Uterus (tissue), 4 donors: ENCODE results near the gene ASTN2. TPM values are rescaled to one million over a fixed set of nuclear protein-coding genes. Genes with fewer than 3 reads are reported as not detected.

Source experiments
- DNase-seq, 2 donors: peaks; one replicate each; pipeline ENCODE4 v3.0.0-alpha.2; 2019 to 2020
- H3K27ac ChIP-seq, 2 donors: fragments of 200-600 bp; sonication (generic); 1 replicate in 1 of 2; 2 replicates in 1 of 2; pipeline ENCODE4 v1.5.1; 2016 to 2018
- H3K27me3 ChIP-seq, 2 donors: fragments of 200-600 bp; sonication (generic); one replicate each; pipeline ENCODE4 v1.5.1; 2018 to 2019; ENCODE audit warnings: control low read depth in 1 of 2
- H3K36me3 ChIP-seq, 2 donors: fragments of 200-600 bp; sonication (generic); one replicate each; pipeline ENCODE4 v1.5.1; 2019; ENCODE audit warnings: control low read depth in 1 of 2
- H3K4me1 ChIP-seq, 2 donors: fragments of 200-600 bp; sonication (generic); one replicate each; pipeline ENCODE4 v1.5.1; 2018 to 2019; ENCODE audit warnings: control low read depth in 1 of 2
- H3K4me3 ChIP-seq, 2 donors: fragments of 200-600 bp; sonication (generic); 1 replicate in 1 of 2; 2 replicates in 1 of 2; pipeline ENCODE4 v1.5.1; 2018 to 2019; ENCODE audit warnings: mild to moderate bottlenecking in 1 of 2
- H3K9me3 ChIP-seq, 2 donors: fragments of 200-600 bp; sonication (generic); one replicate each; pipeline ENCODE4 v1.5.1; 2019; ENCODE audit warnings: control low read depth in 1 of 2
- CTCF ChIP-seq, 4 experiments: fragments of 200-600 bp in 2 of 4; fragments of 450-650 bp in 2 of 4; sonication (generic) in 2 of 4; IDR thresholded peaks; one replicate each; pipeline ENCODE4 v1.5.1; 2016 to 2019; ENCODE audit warnings: antibody characterized with exemption in 4 of 4, mild to moderate bottlenecking in 2 of 4, moderate library complexity in 1 of 4
- POLR2A ChIP-seq, 2 donors: fragments of 450-650 bp; IDR thresholded peaks; one replicate each; pipeline ENCODE4 v1.6.1; 2016; ENCODE audit warnings: antibody characterized with exemption in 2 of 2, mild to moderate bottlenecking in 1 of 2, moderate library complexity in 1 of 2
- intact Hi-C: fragments of 100-400 bp; cut with DNase I; formaldehyde crosslinking; loops from one replicate; pipeline ENCODE4 v1.15.1; 2023; ENCODE audit warnings: low total_unique reads
- total RNA-seq, 4 donors: library from RNA; depleted of rRNA in 3 of 4; stranded (reverse); fragments of >200 nt in 3 of 4; gene quantifications; one replicate each; pipeline versions ENCODE4 v1.1.0 to v1.2.4, GENCODE V29; 2014 to 2023
- donor health status: DM: yes; HTN: yes; CAD: no.

Gene ASTN2
- total RNA-seq, 4 donors from 2014 or later = 1.8 to 8.6 (median 6.7) TPM

DNA sequence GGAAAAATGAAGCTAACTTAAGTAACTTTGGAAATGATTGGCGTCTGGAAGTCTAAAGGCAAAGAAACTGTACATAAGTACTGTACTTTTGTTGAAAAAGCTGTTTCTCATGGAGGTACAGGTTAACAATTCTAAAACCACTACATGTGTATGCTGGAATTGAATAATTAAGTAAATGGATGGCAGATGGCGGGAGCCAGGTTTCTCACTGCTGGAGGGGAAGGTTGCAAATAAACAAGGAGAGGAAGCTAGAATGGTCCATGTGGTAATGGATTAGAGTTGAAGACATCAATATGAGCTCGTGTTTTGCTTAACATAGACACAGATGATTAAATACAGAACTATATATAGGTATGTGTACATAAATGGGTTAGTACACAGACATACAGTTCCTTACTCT, 43.2 kb upstream of the ASTN2 start:
- TF ChIP-seq CTCF (IDR thresholded peaks at IDR 0.05) (no peak), POLR2A (IDR thresholded peaks at IDR 0.05) (no peak)
- no peaks in the 10 kb centered on the region for H3K36me3 ChIP-seq
- intact Hi-C loops = no loop called here

DNA sequence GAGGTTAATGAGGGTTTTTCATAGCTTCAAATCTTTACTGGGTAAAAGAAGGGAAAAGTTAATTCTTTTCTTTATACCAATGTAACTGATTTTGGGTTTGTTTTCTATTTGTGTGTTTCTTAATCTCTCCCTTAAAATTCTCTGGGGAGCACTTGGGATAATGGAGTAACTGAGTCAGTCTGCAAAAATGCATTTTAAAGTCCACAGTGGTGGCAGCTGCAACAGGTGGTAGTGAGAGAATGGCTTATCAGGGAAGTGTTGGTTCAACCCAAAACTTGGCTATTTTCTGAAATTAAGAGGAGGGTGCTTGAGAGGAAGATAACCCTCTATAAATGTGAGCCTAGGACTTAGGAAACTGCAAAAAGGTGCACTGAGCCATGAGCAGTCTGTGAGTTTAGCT, 39.9 kb upstream of the ASTN2 start:
- Histone ChIP-seq H3K27ac (no peak overlapping the region), H3K4me1 (no peaks in the 10 kb centered on the region), H3K9me3 (no peaks in the 10 kb centered on the region), H3K27me3 (no peaks in the 10 kb centered on the region), H3K36me3 (no peaks in the 10 kb centered on the region), H3K4me3 (no peak overlapping the region)
- no peak for TF ChIP-seq POLR2A (IDR thresholded peaks at IDR 0.05)
- TF ChIP-seq CTCF (IDR thresholded peaks at IDR 0.05) = no peak
- intact Hi-C loops = no loop called here
- no peak for DNase-seq

More for the DNA sequence above, 43.2 kb upstream of the ASTN2 start:
- Histone ChIP-seq H3K27ac (no peak overlapping the region), H3K4me3 (no peak overlapping the region), H3K9me3 (no peaks in the 10 kb centered on the region), H3K27me3 (no peaks in the 10 kb centered on the region), H3K4me1 (no peaks in the 10 kb centered on the region)
- no peak for DNase-seq

DNA sequence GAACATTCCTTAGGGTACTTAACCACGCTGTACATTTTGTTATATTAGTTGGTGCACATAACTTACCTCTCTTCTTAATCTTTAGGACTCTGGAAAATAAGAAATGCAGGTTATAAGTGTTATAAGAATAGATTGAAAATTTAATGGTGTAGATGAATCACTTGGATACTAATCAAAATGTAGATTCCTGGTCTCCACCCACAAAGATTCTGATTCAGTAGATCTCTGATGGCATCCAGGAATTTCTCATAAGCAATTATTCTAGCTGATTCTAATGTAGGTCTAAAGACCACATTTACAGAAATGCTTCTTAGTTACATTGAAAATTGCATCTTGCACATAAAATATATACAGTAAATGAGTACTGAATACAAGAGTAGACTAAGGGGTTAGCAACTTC, 38.9 kb upstream of the ASTN2 start:
- Histone ChIP-seq H3K9me3 (no peaks in the 10 kb centered on the region), H3K4me1 (no peaks in the 10 kb centered on the region), H3K36me3 (no peaks in the 10 kb centered on the region), H3K27me3 (no peaks in the 10 kb centered on the region), H3K27ac (no peak overlapping the region), H3K4me3 (no peak overlapping the region)
- TF ChIP-seq POLR2A (IDR thresholded peaks at IDR 0.05) (no peak), CTCF (IDR thresholded peaks at IDR 0.05) (no peak)
- intact Hi-C loops = no loop called here
- DNase-seq = no peak

DNA sequence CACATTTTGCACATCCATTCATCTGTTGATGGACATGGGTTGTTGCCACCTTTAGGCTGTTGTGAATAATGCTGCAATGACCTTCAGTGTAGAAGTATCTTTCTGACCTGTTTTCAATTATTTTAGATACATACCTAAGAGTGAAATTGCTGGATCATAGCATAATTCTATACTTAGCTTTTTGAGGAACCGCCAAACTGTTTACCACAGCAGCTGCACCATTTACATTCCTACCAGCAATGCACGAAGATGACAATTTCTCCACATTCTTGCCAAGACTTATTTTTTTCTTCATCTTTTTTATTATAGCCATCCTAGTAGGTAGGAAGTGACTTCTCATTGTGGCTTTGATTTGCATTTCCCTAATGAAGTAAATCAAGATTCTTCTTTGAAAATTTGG, 36.5 kb upstream of the ASTN2 start:
- intact Hi-C loops = no loop called here
- no peaks in the 10 kb centered on the region for H3K27me3 ChIP-seq
- no peak for DNase-seq

DNA sequence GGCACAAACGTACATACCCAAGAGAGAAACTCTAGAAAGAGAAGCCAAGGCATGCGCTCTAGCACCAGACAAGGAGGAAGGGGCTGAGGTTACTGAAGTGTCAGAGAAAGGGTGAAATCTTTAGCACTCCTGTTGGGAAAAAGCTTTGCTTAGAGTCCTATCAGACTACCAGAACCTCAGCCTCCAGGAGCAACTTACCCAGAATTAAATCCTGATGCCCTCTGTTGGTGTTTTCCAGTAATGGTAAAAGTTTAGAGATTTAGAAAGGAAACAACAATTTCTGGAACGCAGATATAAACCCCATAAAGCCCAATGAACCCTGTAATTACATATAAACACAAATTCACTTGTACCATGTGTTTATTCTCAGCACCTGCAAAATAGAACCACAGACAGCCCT, 33.2 kb upstream of the ASTN2 start:
- Histone ChIP-seq H3K27me3 (no peaks in the 10 kb centered on the region), H3K36me3 (no peaks in the 10 kb centered on the region), H3K4me1 (no peaks in the 10 kb centered on the region), H3K4me3 (no peak overlapping the region), H3K9me3 (no peaks in the 10 kb centered on the region), H3K27ac (no peak overlapping the region)
- DNase-seq = no peak
- TF ChIP-seq POLR2A (IDR thresholded peaks at IDR 0.05) (no peak), CTCF (IDR thresholded peaks at IDR 0.05) (no peak)
- intact Hi-C loops = no loop called here

More for the DNA sequence above, 36.5 kb upstream of the ASTN2 start:
- H3K4me1 ChIP-seq = no peaks in the 10 kb centered on the region
- TF ChIP-seq POLR2A (IDR thresholded peaks at IDR 0.05) (no peak), CTCF (IDR thresholded peaks at IDR 0.05) (no peak)
- no peaks in the 10 kb centered on the region for H3K36me3 ChIP-seq
- H3K9me3 ChIP-seq = no peaks in the 10 kb centered on the region
- no peak overlapping the region for H3K4me3 ChIP-seq
- H3K27ac ChIP-seq = no peak overlapping the region
